ENCODE data around the gene FGFR4.
"Not testable (repeated sequence)": the region's sequence is repeated elsewhere in the genome, so short reads cannot be mapped to it uniquely, and the experiment has no call there.

FGFR4 gene

DNA sequence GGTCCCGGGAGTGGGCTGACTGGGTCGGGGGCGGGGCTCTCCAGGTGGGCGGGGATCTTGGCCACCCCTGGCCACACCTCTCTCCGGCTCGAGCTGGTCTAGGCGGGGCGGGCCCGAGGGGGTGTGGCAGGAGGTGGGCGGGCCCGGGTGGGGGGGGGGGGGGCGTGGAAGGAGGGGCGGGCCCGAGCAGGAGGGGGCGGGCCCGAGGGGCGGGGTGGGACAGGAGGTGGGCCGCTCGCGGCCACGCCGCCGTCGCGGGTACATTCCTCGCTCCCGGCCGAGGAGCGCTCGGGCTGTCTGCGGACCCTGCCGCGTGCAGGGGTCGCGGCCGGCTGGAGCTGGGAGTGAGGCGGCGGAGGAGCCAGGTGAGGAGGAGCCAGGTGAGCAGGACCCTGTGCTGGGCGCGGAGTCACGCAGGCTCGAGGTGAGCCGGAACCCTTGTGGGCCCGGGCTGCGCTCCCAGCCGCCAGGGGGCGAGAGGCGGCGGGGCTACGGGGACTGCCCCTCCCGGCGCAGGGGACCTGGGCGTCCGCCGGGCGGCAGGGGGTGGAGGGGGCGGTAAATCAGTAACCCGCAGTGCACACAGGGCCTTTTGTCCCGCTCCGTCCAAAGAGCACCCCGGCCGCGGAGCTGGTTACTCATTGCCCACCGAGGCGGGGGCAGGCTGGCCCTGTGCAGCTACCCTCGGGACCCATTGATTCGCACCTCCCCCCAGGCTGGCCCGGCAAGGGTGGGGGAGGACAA lies at the start of gene FGFR4:
Gene FGFR4 (plus strand): TSS at position 262 of the 744 bp plus-strand sequence. CDS start 2,688 bp downstream, outside the sequence.
- Histone ChIP-seq H3K9me3 (ENCODE audit: control insufficient read depth in 2 of 2, low read length in 2 of 2) (no peaks in the 10 kb centered on the region), H3K4me3 (ENCODE audit: low read length in 2 of 2) (peak within 1 kb of the TSS in 1 of 2 donors; percentile 64), H3K9ac (ENCODE audit: low read length in 2 of 2) (no peak within 1 kb of the TSS), H3K27me3 (ENCODE audit: control insufficient read depth in 1 of 2, insufficient read depth in 2 of 2, low read length in 2 of 2) (peaks cover 18 to 25% of the 10 kb centered on the region in 2 donors), H3K4me1 (ENCODE audit: control insufficient read depth, insufficient read depth, low read length) (peaks cover 13% of the 10 kb centered on the region), H3K36me3 (ENCODE audit: control insufficient read depth in 2 of 2, insufficient read depth in 2 of 2, low read length in 2 of 2) (no peaks in the 10 kb centered on the region), H3K27ac (ENCODE audit: low read length) (no peak within 1 kb of the TSS)

- Histone ChIP-seq H3K9me3 (ENCODE audit: control insufficient read depth in 2 of 2, low read length in 2 of 2) (no peaks in the 10 kb centered on the region), H3K27ac (ENCODE audit: low read length) (no peak overlapping the region), H3K27me3 (ENCODE audit: control insufficient read depth in 1 of 2, insufficient read depth in 2 of 2, low read length in 2 of 2) (no peaks in the 10 kb centered on the region), H3K9ac (ENCODE audit: low read length in 2 of 2) (no peak overlapping the region), H3K36me3 (ENCODE audit: control insufficient read depth in 2 of 2, insufficient read depth in 2 of 2, low read length in 2 of 2) (peaks cover 3 to 6% of the 10 kb centered on the region in 2 donors), H3K4me1 (ENCODE audit: control insufficient read depth, insufficient read depth, low read length) (no peaks in the 10 kb centered on the region), H3K4me3 (ENCODE audit: low read length in 2 of 2) (no peak overlapping the region)
Observed at GRCh38 chr5:177036921-177037320, 49.8 kb upstream of the FGFR4 start.

DNA sequence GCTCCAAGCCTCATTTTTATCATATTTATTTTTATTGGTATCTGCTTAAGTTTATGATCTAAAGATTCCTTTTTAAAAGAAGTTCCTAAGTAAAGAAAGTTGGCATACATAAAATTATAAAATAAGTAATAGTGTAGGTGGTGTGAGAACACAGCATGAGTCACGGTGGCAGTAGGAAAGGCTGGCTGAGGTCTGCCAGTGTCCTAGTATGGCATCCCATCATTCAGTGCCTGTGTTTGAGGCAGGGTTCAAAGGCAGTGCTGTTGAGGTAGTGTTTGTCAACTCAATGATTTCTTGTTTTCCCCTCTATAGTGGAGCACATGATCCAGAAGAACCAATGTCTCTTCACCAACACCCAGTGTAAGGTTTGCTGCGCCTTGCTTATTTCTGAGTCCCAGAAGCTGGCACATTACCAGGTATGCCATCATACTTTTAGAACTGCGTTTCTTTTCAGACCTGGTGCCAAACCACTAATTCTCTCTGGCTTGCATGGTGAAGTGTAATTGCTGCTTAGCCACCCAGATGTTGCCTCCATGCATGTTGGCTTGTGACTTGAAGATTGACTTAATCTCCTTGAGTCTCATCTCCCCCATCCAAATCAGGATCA lies 45.8 kb upstream of the FGFR4 start:
- Histone ChIP-seq H3K9me3 (ENCODE audit: control insufficient read depth in 2 of 2, low read length in 2 of 2) (no peaks in the 10 kb centered on the region), H3K36me3 (ENCODE audit: control insufficient read depth in 2 of 2, insufficient read depth in 2 of 2, low read length in 2 of 2) (peaks cover 9 to 14% of the 10 kb centered on the region in 2 donors), H3K27me3 (ENCODE audit: control insufficient read depth in 1 of 2, insufficient read depth in 2 of 2, low read length in 2 of 2) (no peaks in the 10 kb centered on the region), H3K27ac (ENCODE audit: low read length) (peak overlapping the region; percentile 56), H3K4me1 (ENCODE audit: control insufficient read depth, insufficient read depth, low read length) (no peaks in the 10 kb centered on the region), H3K4me3 (ENCODE audit: low read length in 2 of 2) (no peak overlapping the region), H3K9ac (ENCODE audit: low read length in 2 of 2) (peak overlapping the region in 1 of 2 donors; percentile 37)

GRCh38 chr5:177041936-177042335 lies 44.8 kb upstream of the FGFR4 start:
- peaks cover 9 to 14% of the 10 kb centered on the region in 2 donors for H3K36me3 ChIP-seq (ENCODE audit: control insufficient read depth in 2 of 2, insufficient read depth in 2 of 2, low read length in 2 of 2)
- H3K4me3 ChIP-seq (ENCODE audit: low read length in 2 of 2): no peak overlapping the region
- H3K9me3 ChIP-seq (ENCODE audit: control insufficient read depth in 2 of 2, low read length in 2 of 2): no peaks in the 10 kb centered on the region
- no peak overlapping the region for H3K27ac ChIP-seq (ENCODE audit: low read length)
- H3K9ac ChIP-seq (ENCODE audit: low read length in 2 of 2): no peak overlapping the region
- H3K27me3 ChIP-seq (ENCODE audit: control insufficient read depth in 1 of 2, insufficient read depth in 2 of 2, low read length in 2 of 2): no peaks in the 10 kb centered on the region
- H3K4me1 ChIP-seq (ENCODE audit: control insufficient read depth, insufficient read depth, low read length): no peaks in the 10 kb centered on the region

- Histone ChIP-seq H3K9me3 (ENCODE audit: control insufficient read depth in 2 of 2, low read length in 2 of 2) (no peaks in the 10 kb centered on the region), H3K9ac (ENCODE audit: low read length in 2 of 2) (no peak overlapping the region), H3K27ac (ENCODE audit: low read length) (no peak overlapping the region), H3K36me3 (ENCODE audit: control insufficient read depth in 2 of 2, insufficient read depth in 2 of 2, low read length in 2 of 2) (peaks cover 9 to 16% of the 10 kb centered on the region in 2 donors), H3K27me3 (ENCODE audit: control insufficient read depth in 1 of 2, insufficient read depth in 2 of 2, low read length in 2 of 2) (no peaks in the 10 kb centered on the region), H3K4me1 (ENCODE audit: control insufficient read depth, insufficient read depth, low read length) (no peaks in the 10 kb centered on the region), H3K4me3 (ENCODE audit: low read length in 2 of 2) (no peak overlapping the region)
Observed at GRCh38 chr5:177043114-177043513, 43.6 kb upstream of the FGFR4 start.

GRCh38 chr5:177043958-177044357 lies 42.8 kb upstream of the FGFR4 start:
- no peaks in the 10 kb centered on the region for H3K27me3 ChIP-seq (ENCODE audit: control insufficient read depth in 1 of 2, insufficient read depth in 2 of 2, low read length in 2 of 2)
- H3K36me3 ChIP-seq (ENCODE audit: control insufficient read depth in 2 of 2, insufficient read depth in 2 of 2, low read length in 2 of 2): peaks cover 9 to 19% of the 10 kb centered on the region in 2 donors
- no peak overlapping the region for H3K9ac ChIP-seq (ENCODE audit: low read length in 2 of 2)
- H3K4me3 ChIP-seq (ENCODE audit: low read length in 2 of 2): no peak overlapping the region
- no peaks in the 10 kb centered on the region for H3K4me1 ChIP-seq (ENCODE audit: control insufficient read depth, insufficient read depth, low read length)
- no peaks in the 10 kb centered on the region for H3K9me3 ChIP-seq (ENCODE audit: control insufficient read depth in 2 of 2, low read length in 2 of 2)
- no peak overlapping the region for H3K27ac ChIP-seq (ENCODE audit: low read length)

DNA sequence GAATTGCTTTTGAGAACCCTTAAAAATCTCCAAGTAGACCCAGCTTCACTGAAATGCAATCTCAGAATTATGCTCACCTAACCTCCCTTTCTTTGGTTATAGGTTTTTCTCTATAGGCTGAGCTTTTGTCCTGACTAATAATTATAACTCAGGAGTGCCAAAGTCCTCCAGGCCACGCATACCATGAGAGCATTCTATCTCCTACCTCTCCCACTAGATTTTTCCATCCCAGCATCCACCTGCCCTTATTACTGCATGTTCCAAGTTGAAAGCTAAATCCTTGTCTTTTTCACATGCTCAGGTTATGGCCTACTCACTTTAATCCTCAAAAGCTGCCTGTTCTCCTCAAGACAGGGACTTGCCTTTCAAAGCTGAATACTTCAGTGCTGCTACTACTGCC lies 42.1 kb upstream of the FGFR4 start:
- Histone ChIP-seq H3K9ac (ENCODE audit: low read length in 2 of 2) (no peak overlapping the region), H3K4me3 (ENCODE audit: low read length in 2 of 2) (no peak overlapping the region), H3K36me3 (ENCODE audit: control insufficient read depth in 2 of 2, insufficient read depth in 2 of 2, low read length in 2 of 2) (peaks cover 14 to 26% of the 10 kb centered on the region in 2 donors), H3K4me1 (ENCODE audit: control insufficient read depth, insufficient read depth, low read length) (no peaks in the 10 kb centered on the region), H3K9me3 (ENCODE audit: control insufficient read depth in 2 of 2, low read length in 2 of 2) (no peaks in the 10 kb centered on the region), H3K27me3 (ENCODE audit: control insufficient read depth in 1 of 2, insufficient read depth in 2 of 2, low read length in 2 of 2) (no peaks in the 10 kb centered on the region), H3K27ac (ENCODE audit: low read length) (no peak overlapping the region)

DNA sequence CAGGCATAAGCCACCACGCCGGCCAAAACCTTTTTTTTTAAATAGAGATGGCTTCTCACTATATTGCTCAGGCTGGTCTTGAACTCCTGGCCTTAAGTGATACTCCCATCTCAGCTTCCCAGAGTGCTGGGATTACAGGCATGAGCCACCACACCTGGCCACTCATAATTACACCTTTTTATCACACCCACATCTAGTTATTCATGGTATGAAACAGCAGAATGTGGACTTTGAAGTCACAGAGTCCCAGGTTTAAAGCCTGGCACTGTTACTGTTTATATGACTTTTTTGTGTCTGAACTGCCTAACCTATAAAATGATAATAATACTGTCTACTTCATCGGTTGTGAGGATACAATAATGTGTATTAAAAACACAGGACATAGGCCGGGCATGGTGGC lies 41.1 kb upstream of the FGFR4 start:
- no peaks in the 10 kb centered on the region for H3K9me3 ChIP-seq (ENCODE audit: control insufficient read depth in 2 of 2, low read length in 2 of 2)
- H3K27me3 ChIP-seq (ENCODE audit: control insufficient read depth in 1 of 2, insufficient read depth in 2 of 2, low read length in 2 of 2): no peaks in the 10 kb centered on the region
- no peak overlapping the region for H3K4me3 ChIP-seq (ENCODE audit: low read length in 2 of 2)
- H3K4me1 ChIP-seq (ENCODE audit: control insufficient read depth, insufficient read depth, low read length): no peaks in the 10 kb centered on the region
- peaks cover 21 to 28% of the 10 kb centered on the region in 2 donors for H3K36me3 ChIP-seq (ENCODE audit: control insufficient read depth in 2 of 2, insufficient read depth in 2 of 2, low read length in 2 of 2)
- no peak overlapping the region for H3K9ac ChIP-seq (ENCODE audit: low read length in 2 of 2)
- no peak overlapping the region for H3K27ac ChIP-seq (ENCODE audit: low read length)

DNA sequence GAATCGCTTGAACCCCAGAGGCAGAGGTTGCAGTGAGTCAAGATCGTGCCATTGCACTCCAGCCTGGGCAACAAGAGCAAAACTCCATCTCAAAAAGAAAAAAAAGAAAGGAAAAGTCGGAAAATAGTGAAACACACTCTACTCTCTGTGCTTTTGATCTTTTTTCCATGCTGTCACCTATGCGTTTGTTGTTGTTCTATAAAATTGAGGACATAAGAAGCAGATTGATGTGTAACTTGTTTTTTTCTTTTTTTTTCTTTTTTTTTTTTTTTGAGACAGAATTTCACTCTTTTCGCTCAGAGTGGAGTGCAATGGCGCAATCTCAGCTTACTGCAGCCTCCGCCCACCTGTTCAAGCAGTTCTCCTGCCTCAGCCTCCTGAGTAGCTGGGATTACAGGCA lies 38.2 kb upstream of the FGFR4 start:
- H3K9me3 ChIP-seq (ENCODE audit: control insufficient read depth in 2 of 2, low read length in 2 of 2); H3K9ac ChIP-seq (ENCODE audit: low read length in 2 of 2); H3K27me3 ChIP-seq (ENCODE audit: control insufficient read depth in 1 of 2, insufficient read depth in 2 of 2, low read length in 2 of 2); H3K27ac ChIP-seq (ENCODE audit: low read length); H3K4me1 ChIP-seq (ENCODE audit: control insufficient read depth, insufficient read depth, low read length); H3K4me3 ChIP-seq (ENCODE audit: low read length in 2 of 2): not testable (repeated sequence)
- peaks cover 23% of the 10 kb centered on the region in 2 donors for H3K36me3 ChIP-seq (ENCODE audit: control insufficient read depth in 2 of 2, insufficient read depth in 2 of 2, low read length in 2 of 2)

GRCh38 chr5:177049285-177049684 lies 37.4 kb upstream of the FGFR4 start:
- Histone ChIP-seq H3K9ac (ENCODE audit: low read length in 2 of 2) (no peak overlapping the region), H3K9me3 (ENCODE audit: control insufficient read depth in 2 of 2, low read length in 2 of 2) (no peaks in the 10 kb centered on the region), H3K27me3 (ENCODE audit: control insufficient read depth in 1 of 2, insufficient read depth in 2 of 2, low read length in 2 of 2) (no peaks in the 10 kb centered on the region), H3K36me3 (ENCODE audit: control insufficient read depth in 2 of 2, insufficient read depth in 2 of 2, low read length in 2 of 2) (peaks cover 23 to 24% of the 10 kb centered on the region in 2 donors), H3K4me3 (ENCODE audit: low read length in 2 of 2) (no peak overlapping the region), H3K27ac (ENCODE audit: low read length) (no peak overlapping the region), H3K4me1 (ENCODE audit: control insufficient read depth, insufficient read depth, low read length) (no peaks in the 10 kb centered on the region)

Measured in stomach smooth muscle (tissue), 2 donors.